Measurements from ENCODE around the gene EIF4B.

Gene EIF4B

DNA sequence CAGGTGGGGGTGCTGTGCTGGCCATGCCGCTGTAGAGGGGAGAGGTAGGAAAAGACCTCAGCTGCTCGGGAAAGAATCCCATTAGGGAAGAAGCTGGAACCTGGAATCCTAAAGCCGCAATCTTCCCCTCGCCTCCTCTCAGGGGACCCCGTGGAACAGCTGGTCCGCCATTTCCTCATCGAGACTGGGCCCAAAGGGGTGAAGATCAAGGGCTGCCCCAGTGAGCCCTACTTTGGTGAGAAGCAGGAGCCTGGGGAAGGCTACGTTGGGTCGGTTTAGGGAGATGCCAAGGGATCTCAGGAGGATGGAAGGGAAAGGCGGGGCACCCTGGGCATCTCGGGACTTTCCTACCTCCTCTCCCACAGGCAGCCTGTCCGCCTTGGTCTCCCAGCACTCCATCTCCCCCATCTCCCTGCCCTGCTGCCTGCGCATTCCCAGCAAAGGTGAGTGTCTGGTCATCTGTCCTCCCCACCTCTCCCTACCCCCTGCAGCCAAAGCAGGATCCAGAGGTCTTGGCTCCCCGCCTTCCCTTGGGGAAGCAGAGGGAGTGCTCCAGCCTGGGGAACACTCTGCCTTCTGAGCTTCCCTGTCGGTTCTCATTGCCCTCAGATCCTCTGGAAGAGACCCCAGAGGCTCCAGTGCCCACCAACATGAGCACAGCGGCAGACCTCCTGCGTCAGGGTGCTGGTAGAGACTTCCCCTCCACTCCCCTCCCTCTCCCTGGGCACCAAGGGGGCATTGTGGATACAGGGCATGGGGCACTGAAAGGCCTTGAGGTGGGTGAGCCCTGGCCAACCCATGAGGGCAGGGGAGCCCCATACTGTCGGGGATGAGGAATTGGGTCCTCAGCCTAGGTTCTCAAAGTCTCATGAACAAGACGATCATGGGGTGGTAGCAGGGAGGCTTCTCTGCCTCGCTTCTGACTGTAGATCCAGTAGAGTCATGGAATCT lies 56.0 kb downstream of the EIF4B start:
- DNase-seq (ENCODE audit: extremely low read depth, low read depth): no peak

DNA sequence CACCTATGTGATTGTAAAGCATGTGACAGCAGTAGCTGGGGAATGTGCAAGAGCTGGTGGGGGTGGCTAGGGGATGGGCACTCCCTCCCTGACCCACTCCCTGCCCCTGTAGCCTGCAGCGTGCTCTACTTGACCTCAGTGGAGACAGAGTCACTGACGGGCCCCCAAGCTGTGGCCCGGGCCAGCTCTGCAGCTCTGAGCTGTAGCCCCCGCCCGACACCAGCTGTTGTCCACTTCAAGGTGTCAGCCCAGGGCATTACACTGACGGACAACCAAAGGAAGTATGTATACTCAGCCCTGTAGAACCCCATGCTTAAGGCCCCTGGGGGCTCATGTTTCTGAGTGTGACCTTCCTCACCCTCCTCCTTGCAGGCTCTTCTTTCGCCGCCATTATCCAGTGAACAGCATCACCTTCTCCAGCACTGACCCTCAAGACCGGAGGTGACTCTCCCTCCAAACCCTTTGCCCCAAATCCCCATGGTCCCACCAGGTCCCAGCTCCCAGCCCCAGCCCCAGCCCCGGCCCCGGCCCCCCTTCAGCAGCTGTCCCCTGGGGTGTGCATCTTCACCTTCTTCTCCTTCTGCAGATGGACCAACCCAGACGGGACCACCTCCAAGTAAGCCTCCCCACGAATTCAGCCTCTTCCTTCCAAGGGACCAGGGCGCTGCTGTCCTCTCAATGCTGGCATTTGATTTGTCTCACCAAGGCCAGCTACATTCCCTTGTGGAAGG lies 56.9 kb downstream of the EIF4B start:
- DNase-seq (ENCODE audit: extremely low read depth, low read depth): no peak
- no peak for TF ChIP-seq CTCF (IDR thresholded peaks at IDR 0.05; ENCODE audit: low read depth, low read length)

More for the DNA sequence above, 56.0 kb downstream of the EIF4B start:
- TF ChIP-seq CTCF (IDR thresholded peaks at IDR 0.05; ENCODE audit: low read depth, low read length): no peak

GRCh38 chr12:53063708-53064612 lies 57.7 kb downstream of the EIF4B start:
- no peak for TF ChIP-seq CTCF (IDR thresholded peaks at IDR 0.05; ENCODE audit: low read depth, low read length)
- no peak for DNase-seq (ENCODE audit: extremely low read depth, low read depth)

DNA sequence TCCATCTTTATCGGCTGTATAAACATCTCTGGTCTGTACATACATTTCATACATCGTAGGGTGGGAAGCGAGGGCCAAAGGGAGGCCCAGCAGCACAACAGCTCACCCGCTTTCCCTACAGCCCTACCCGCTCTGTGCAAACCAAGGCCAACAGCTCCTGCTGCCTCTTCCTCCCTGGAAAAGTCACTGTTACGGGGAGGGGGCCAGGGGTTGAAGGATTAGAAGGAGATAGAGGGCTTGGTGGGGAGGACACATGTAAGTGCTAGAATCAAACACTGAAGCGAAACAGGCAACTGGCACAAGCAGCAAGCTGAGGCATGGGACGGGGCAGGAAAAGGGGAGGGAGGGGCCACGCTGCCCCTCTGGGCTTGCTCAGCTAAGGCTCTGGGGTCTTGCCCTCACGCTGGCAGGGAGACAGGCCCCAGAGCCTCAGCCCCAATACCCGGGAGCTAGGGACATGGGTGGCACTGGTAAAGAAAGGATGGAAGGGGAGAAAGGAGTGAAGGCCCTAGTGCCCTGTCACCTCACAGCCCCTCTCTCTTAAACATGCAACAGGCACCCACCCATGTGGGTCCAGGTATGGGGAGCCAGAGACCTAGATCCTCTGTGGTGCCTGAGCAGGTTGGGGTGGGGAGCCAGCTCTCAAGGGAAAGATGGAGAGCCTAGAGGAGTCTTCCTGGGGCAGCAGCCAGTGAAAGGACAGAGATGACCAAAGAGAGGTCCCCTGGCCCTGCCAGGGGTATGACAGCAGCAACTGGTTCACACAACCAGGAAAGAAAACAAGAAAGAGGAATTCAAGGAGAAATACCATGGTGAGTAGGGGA lies 58.6 kb downstream of the EIF4B start:
- no peak for TF ChIP-seq CTCF (IDR thresholded peaks at IDR 0.05; ENCODE audit: low read depth, low read length)
- no peak for DNase-seq (ENCODE audit: extremely low read depth, low read depth)

- DNase-seq (ENCODE audit: extremely low read depth, low read depth): no peak
- no peak for TF ChIP-seq CTCF (IDR thresholded peaks at IDR 0.05; ENCODE audit: low read depth, low read length)
These were observed 59.2 kb downstream of the EIF4B start for GRCh38 chr12:53065470-53065869.
